Liver (tissue), 9 donors: Measurements from ENCODE around the gene COG7. TPM values are rescaled to one million over a fixed set of nuclear protein-coding genes. Genes with fewer than 3 reads are reported as not detected.

Experiments used
- DNase-seq: peaks from one replicate; pipeline ENCODE4 v3.0.0-alpha.2; 2017; ENCODE audit warnings: low spot score
- H3K27ac ChIP-seq, 2 donors: one replicate each; pipeline ENCODE4 v1.7.0; 2013; ENCODE audit warnings: inconsistent platforms in 2 of 2, low read length in 2 of 2, control low read depth in 1 of 2, low read depth in 1 of 2, mild to moderate bottlenecking in 1 of 2
- H3K27me3 ChIP-seq, 4 donors: one replicate each; pipeline versions ENCODE4 v1.6.1 to v1.7.0; 2013; ENCODE audit warnings: low read length in 3 of 4, inconsistent platforms in 1 of 4, mild to moderate bottlenecking in 1 of 4, moderate library complexity in 1 of 4; ENCODE audit not compliant: control insufficient read depth in 4 of 4, insufficient read depth in 4 of 4
- H3K36me3 ChIP-seq, 4 donors: one replicate each; pipeline versions ENCODE4 v1.6.1 to v1.7.0; 2013; ENCODE audit warnings: low read length in 3 of 4, mild to moderate bottlenecking in 3 of 4, low read depth in 1 of 4, moderate library complexity in 1 of 4; ENCODE audit not compliant: control insufficient read depth in 4 of 4, insufficient read depth in 3 of 4
- H3K4me1 ChIP-seq, 4 donors: one replicate each; pipeline versions ENCODE4 v1.6.1 to v1.7.0; 2013; ENCODE audit warnings: low read length in 3 of 4, mild to moderate bottlenecking in 3 of 4, moderate library complexity in 1 of 4; ENCODE audit not compliant: control insufficient read depth in 4 of 4, insufficient read depth in 4 of 4
- H3K4me3 ChIP-seq, 3 donors: one replicate each; pipeline versions ENCODE4 v1.6.1 to v1.7.0; 2013; ENCODE audit warnings: low read length in 3 of 3, control low read depth in 1 of 3, low read depth in 1 of 3, mild to moderate bottlenecking in 1 of 3
- H3K9ac ChIP-seq, 2 donors: one replicate each; pipeline ENCODE4 v1.7.0; 2013; ENCODE audit warnings: low read length in 2 of 2, mild to moderate bottlenecking in 2 of 2, moderate library complexity in 2 of 2, control low read depth in 1 of 2, low read depth in 1 of 2
- H3K9me3 ChIP-seq, 4 donors: one replicate each; pipeline versions ENCODE4 v1.6.1 to v1.7.0; 2013; ENCODE audit warnings: low read length in 3 of 4; ENCODE audit not compliant: control insufficient read depth in 4 of 4
- EGR1 ChIP-seq, 2 donors: IDR thresholded peaks; 2 replicates each; pipeline ENCODE4 v1.6.1; 2016 to 2018; ENCODE audit warnings: antibody characterized with exemption in 2 of 2, low read depth in 2 of 2
- FOXA1 ChIP-seq: IDR thresholded peaks from 2 replicates; pipeline ENCODE4 v1.6.1; 2016; ENCODE audit warnings: antibody characterized with exemption
- FOXA2 ChIP-seq: IDR thresholded peaks from 2 replicates; pipeline ENCODE4 v1.6.1; 2016; ENCODE audit warnings: antibody characterized with exemption
- GABPA ChIP-seq, 2 donors: IDR thresholded peaks in 1 of 2; conservative IDR thresholded peaks in 1 of 2; 2 replicates each; pipeline ENCODE4 v1.6.1; 2016; ENCODE audit warnings: antibody characterized with exemption in 2 of 2, mild to moderate bottlenecking in 1 of 2, moderate library complexity in 1 of 2
- HNF4A ChIP-seq, 2 donors: conservative IDR thresholded peaks; 2 replicates each; pipeline ENCODE4 v1.6.1; 2016; ENCODE audit warnings: antibody characterized with exemption in 2 of 2, mild to moderate bottlenecking in 2 of 2
- HNF4G ChIP-seq: IDR thresholded peaks from 2 replicates; pipeline ENCODE4 v1.6.1; 2016; ENCODE audit warnings: antibody characterized with exemption
- JUND ChIP-seq, 2 donors: IDR thresholded peaks; 2 replicates each; pipeline ENCODE4 v1.6.1; 2016; ENCODE audit warnings: antibody characterized with exemption in 2 of 2
- NR2F2 ChIP-seq: IDR thresholded peaks from 2 replicates; pipeline ENCODE4 v1.6.1; 2016; ENCODE audit warnings: antibody characterized with exemption
- RAD21 ChIP-seq, 2 donors: IDR thresholded peaks; 2 replicates each; pipeline ENCODE4 v1.6.1; 2016; ENCODE audit warnings: antibody characterized with exemption in 2 of 2, mild to moderate bottlenecking in 2 of 2
- RXRA ChIP-seq, 2 donors: IDR thresholded peaks; 2 replicates each; pipeline ENCODE4 v1.6.1; 2017 to 2018; ENCODE audit warnings: antibody characterized with exemption in 2 of 2, mild to moderate bottlenecking in 1 of 2
- SP1 ChIP-seq: IDR thresholded peaks from 2 replicates; pipeline ENCODE4 v1.6.1; 2018; ENCODE audit warnings: antibody characterized with exemption, mild to moderate bottlenecking
- TAF1 ChIP-seq: conservative IDR thresholded peaks from 2 replicates; pipeline ENCODE4 v1.6.1; 2016; ENCODE audit warnings: antibody characterized with exemption, mild to moderate bottlenecking
- YY1 ChIP-seq: IDR thresholded peaks from 2 replicates; pipeline ENCODE4 v1.6.1; 2016; ENCODE audit warnings: antibody characterized with exemption, mild to moderate bottlenecking
- WGBS: extraction: QIAGEN DNeasy Blood & Tissue Kit; methylation state at CpG from one replicate; pipeline ENCODE4 v1.1.7; 2013; 5-methylcytosine and 5-hydroxymethylcytosine counted together
- polyA plus RNA-seq, 2 donors: library from polyadenylated mRNA; stranded (reverse) in 1 of 2; unstranded in 1 of 2; fragments of 200-250 nt in 1 of 2; fragments of >200 nt in 1 of 2; fragmentation: Nextera tagmentation in 1 of 2; extraction: Ambion mirVana in 1 of 2; gene quantifications; one replicate each; pipeline versions ENCODE4 v1.2.1 to v1.2.3, GENCODE V29; 2013 to 2015
- total RNA-seq, 2 donors: library from RNA; depleted of rRNA; stranded (reverse); fragments of >200 nt; gene quantifications; one replicate each; pipeline ENCODE4 v1.2.3, GENCODE V29; 2014
- TF ChIP-seq, protein P1 (sequence below): IDR thresholded peaks from 2 replicates; pipeline ENCODE4 v1.6.1; 2016; ENCODE audit warnings: antibody characterized with exemption, mild to moderate bottlenecking
- TF ChIP-seq, protein P2 (sequence below): IDR thresholded peaks from 2 replicates; pipeline ENCODE4 v1.6.1; 2016; ENCODE audit warnings: antibody characterized with exemption
- TF ChIP-seq, protein P3 (sequence below): fragments of 150-350 bp; IDR thresholded peaks from 2 replicates; pipeline ENCODE4 v1.5.1; 2017; ENCODE audit warnings: improper control_type of control experiment, low read depth, low read length; ENCODE audit not compliant: missing input control
- TF ChIP-seq, protein P4 (sequence below): IDR thresholded peaks from 2 replicates; pipeline ENCODE4 v1.6.1; 2016; ENCODE audit warnings: antibody characterized with exemption
- TF ChIP-seq, protein P5 (sequence below): IDR thresholded peaks from 2 replicates; pipeline ENCODE4 v1.6.1; 2016; ENCODE audit warnings: antibody characterized with exemption
- donor health status: healthy.
- donor health status: healthy.
- donor health status: healthy.
- donor health status: healthy.
- donor health status: healthy.

The COG7 gene
- total and polyA plus RNA-seq, 4 donors = 5.1 to 11.4 (median 6.6) TPM

DNA sequence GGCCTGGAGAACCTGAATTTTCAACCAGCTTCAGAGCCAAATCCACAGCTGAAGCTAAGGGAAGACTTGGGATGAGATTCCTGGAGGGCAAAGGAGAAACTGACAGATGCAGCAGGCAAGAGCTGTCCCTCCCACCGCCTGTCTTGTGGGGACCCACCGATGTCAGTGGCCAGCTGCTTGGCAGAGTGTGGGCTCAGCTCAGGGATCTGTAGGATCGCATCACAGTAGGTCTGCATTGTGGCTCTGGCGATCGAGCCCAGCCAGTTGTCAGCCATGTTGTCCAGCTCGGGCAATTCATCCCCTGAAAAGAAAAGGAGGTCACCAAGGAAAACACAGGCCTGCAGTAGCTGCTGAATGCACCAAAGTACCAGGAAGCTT, 60.8 kb downstream of the COG7 start:
- no peaks in the 10 kb centered on the region for H3K9me3 ChIP-seq
- no peak overlapping the region for H3K9ac ChIP-seq
- TF ChIP-seq EGR1 (IDR thresholded peaks at IDR 0.05; ENCODE audit: low read depth in 2 of 2) = no peak
- no peak for TF ChIP-seq FOXA2
- TF ChIP-seq, protein P1, sequence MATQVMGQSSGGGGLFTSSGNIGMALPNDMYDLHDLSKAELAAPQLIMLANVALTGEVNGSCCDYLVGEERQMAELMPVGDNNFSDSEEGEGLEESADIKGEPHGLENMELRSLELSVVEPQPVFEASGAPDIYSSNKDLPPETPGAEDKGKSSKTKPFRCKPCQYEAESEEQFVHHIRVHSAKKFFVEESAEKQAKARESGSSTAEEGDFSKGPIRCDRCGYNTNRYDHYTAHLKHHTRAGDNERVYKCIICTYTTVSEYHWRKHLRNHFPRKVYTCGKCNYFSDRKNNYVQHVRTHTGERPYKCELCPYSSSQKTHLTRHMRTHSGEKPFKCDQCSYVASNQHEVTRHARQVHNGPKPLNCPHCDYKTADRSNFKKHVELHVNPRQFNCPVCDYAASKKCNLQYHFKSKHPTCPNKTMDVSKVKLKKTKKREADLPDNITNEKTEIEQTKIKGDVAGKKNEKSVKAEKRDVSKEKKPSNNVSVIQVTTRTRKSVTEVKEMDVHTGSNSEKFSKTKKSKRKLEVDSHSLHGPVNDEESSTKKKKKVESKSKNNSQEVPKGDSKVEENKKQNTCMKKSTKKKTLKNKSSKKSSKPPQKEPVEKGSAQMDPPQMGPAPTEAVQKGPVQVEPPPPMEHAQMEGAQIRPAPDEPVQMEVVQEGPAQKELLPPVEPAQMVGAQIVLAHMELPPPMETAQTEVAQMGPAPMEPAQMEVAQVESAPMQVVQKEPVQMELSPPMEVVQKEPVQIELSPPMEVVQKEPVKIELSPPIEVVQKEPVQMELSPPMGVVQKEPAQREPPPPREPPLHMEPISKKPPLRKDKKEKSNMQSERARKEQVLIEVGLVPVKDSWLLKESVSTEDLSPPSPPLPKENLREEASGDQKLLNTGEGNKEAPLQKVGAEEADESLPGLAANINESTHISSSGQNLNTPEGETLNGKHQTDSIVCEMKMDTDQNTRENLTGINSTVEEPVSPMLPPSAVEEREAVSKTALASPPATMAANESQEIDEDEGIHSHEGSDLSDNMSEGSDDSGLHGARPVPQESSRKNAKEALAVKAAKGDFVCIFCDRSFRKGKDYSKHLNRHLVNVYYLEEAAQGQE = no peak
- no peak for TF ChIP-seq NR2F2
- no peak for TF ChIP-seq HNF4G
- TF ChIP-seq SP1 = no peak
- TF ChIP-seq, protein P2, sequence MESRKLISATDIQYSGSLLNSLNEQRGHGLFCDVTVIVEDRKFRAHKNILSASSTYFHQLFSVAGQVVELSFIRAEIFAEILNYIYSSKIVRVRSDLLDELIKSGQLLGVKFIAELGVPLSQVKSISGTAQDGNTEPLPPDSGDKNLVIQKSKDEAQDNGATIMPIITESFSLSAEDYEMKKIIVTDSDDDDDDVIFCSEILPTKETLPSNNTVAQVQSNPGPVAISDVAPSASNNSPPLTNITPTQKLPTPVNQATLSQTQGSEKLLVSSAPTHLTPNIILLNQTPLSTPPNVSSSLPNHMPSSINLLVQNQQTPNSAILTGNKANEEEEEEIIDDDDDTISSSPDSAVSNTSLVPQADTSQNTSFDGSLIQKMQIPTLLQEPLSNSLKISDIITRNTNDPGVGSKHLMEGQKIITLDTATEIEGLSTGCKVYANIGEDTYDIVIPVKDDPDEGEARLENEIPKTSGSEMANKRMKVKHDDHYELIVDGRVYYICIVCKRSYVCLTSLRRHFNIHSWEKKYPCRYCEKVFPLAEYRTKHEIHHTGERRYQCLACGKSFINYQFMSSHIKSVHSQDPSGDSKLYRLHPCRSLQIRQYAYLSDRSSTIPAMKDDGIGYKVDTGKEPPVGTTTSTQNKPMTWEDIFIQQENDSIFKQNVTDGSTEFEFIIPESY = no peak
- TF ChIP-seq RAD21 (IDR thresholded peaks at IDR 0.05) = no peak
- TF ChIP-seq FOXA1 = no peak
- TF ChIP-seq JUND (IDR thresholded peaks at IDR 0.05) = no peak
- TF ChIP-seq, protein P3, sequence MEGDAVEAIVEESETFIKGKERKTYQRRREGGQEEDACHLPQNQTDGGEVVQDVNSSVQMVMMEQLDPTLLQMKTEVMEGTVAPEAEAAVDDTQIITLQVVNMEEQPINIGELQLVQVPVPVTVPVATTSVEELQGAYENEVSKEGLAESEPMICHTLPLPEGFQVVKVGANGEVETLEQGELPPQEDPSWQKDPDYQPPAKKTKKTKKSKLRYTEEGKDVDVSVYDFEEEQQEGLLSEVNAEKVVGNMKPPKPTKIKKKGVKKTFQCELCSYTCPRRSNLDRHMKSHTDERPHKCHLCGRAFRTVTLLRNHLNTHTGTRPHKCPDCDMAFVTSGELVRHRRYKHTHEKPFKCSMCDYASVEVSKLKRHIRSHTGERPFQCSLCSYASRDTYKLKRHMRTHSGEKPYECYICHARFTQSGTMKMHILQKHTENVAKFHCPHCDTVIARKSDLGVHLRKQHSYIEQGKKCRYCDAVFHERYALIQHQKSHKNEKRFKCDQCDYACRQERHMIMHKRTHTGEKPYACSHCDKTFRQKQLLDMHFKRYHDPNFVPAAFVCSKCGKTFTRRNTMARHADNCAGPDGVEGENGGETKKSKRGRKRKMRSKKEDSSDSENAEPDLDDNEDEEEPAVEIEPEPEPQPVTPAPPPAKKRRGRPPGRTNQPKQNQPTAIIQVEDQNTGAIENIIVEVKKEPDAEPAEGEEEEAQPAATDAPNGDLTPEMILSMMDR = no peak
- no peak for TF ChIP-seq HNF4A (conservative IDR thresholded peaks at IDR 0.05)
- no peak for TF ChIP-seq YY1
- TF ChIP-seq, protein P4, sequence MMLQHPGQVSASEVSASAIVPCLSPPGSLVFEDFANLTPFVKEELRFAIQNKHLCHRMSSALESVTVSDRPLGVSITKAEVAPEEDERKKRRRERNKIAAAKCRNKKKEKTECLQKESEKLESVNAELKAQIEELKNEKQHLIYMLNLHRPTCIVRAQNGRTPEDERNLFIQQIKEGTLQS = no peak
- TF ChIP-seq, protein P5, sequence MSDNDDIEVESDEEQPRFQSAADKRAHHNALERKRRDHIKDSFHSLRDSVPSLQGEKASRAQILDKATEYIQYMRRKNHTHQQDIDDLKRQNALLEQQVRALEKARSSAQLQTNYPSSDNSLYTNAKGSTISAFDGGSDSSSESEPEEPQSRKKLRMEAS = no peak
- TF ChIP-seq TAF1 = no peak
- no peak for TF ChIP-seq GABPA (IDR thresholded peaks at IDR 0.05 in 1 of 2, conservative IDR thresholded peaks at IDR 0.05 in 1 of 2)
- no peak for TF ChIP-seq RXRA (IDR thresholded peaks at IDR 0.05)
- H3K4me1 ChIP-seq = no peaks in the 10 kb centered on the region
- peaks cover 8 to 51% (median 27%) of the 10 kb centered on the region in 4 donors for H3K36me3 ChIP-seq
- no peak for DNase-seq
- H3K27me3 ChIP-seq = no peaks in the 10 kb centered on the region
- no peak overlapping the region for H3K4me3 ChIP-seq
- WGBS = 98% methylated on average over 6 of the region's 6 CpGs
- H3K27ac ChIP-seq = no peak overlapping the region
